ENCODE data around the gene MESP2. TPM values are rescaled to one million over a fixed set of nuclear protein-coding genes. Genes with fewer than 3 reads are reported as not detected.
A peak's percentile ranks its signal among the peaks of the same experiment; 100 is the strongest.

The MESP2 gene
- total RNA-seq, 1 experiment from 2014 or later = 0.28 TPM

- peaks cover 18% of the 10 kb centered on the region for H3K27me3 Mint-ChIP-seq (ENCODE audit: low read depth)
- no peak overlapping the region; a peak in 1 of 7 replicates for H3K27ac Mint-ChIP-seq
- peak; percentile 98 for TF ChIP-seq CTCF (conservative IDR thresholded peaks at IDR 0.05)
- no peak overlapping the region for H2BK12ac ChIP-seq (ENCODE audit: insufficient read length, low read depth, low read length)
- no peak overlapping the region for H3K14ac ChIP-seq (ENCODE audit: insufficient read depth, low read length)
- no peak overlapping the region for H3K56ac ChIP-seq (ENCODE audit: insufficient read length, low read depth, low read length)
- H3K23ac ChIP-seq (ENCODE audit: insufficient read length, low read depth, low read length) = no peak overlapping the region
- no peak overlapping the region for H4K91ac ChIP-seq (ENCODE audit: insufficient read length, low read depth, low read length)
- H3K4me3 Mint-ChIP-seq = no peak overlapping the region
- H2BK120ac ChIP-seq (ENCODE audit: low read depth, low read length, poor library complexity, severe bottlenecking) = no peak overlapping the region
- no peaks in the 10 kb centered on the region for H3K36me3 Mint-ChIP-seq (ENCODE audit: insufficient read depth in 1 of 3, low read depth in 3 of 3)
- WGBS (ENCODE audit: extremely low coverage, insufficient read length, low lambda C conversion rate) = no CpG with 5 or more reads among the region's 16 CpGs
- no peak overlapping the region for H2BK15ac ChIP-seq (ENCODE audit: low read depth, low read length)
- no peak overlapping the region for H3T11ph ChIP-seq (ENCODE audit: low read length)
- no peak overlapping the region for H3K27ac ChIP-seq (ENCODE audit: insufficient read length, low read depth, low read length)
- H3K27me3 ChIP-seq (ENCODE audit: insufficient read depth, low read length) = no peaks in the 10 kb centered on the region
- H2AFZ ChIP-seq (ENCODE audit: low read length) = no peak overlapping the region
- H3K9me3 ChIP-seq (ENCODE audit: control insufficient read depth, low read depth, low read length) = no peaks in the 10 kb centered on the region
- no peak overlapping the region for H2BK5ac ChIP-seq (ENCODE audit: insufficient read length, low read length)
- H3K4me1 ChIP-seq (ENCODE audit: insufficient read depth, low read length) = no peaks in the 10 kb centered on the region
- H4K20me1 ChIP-seq (ENCODE audit: control insufficient read depth, insufficient read depth, insufficient read length) = no peaks in the 10 kb centered on the region
- H3K9me3 Mint-ChIP-seq = no peaks in the 10 kb centered on the region; a peak in 1 of 5 replicates
- H2BK20ac ChIP-seq (ENCODE audit: low read depth, low read length, poor library complexity, severe bottlenecking) = no peak overlapping the region
- H3K23me2 ChIP-seq (ENCODE audit: insufficient read length, low read depth, low read length, poor library complexity, severe bottlenecking) = no peaks in the 10 kb centered on the region
- DNase-seq = peak; percentile 88
- H3K4ac ChIP-seq (ENCODE audit: low read depth, low read length) = no peak overlapping the region
- H3K79me1 ChIP-seq (ENCODE audit: insufficient read depth, low read depth, low read length, poor library complexity, severe bottlenecking) = no peaks in the 10 kb centered on the region
- H3K18ac ChIP-seq (ENCODE audit: insufficient read length, low read depth, low read length) = no peak overlapping the region
- no peaks in the 10 kb centered on the region for H3K79me2 ChIP-seq (ENCODE audit: insufficient read depth, low read length)
- no peak overlapping the region for H3K4me2 ChIP-seq (ENCODE audit: insufficient read depth, insufficient read length, low read length)
- H2AK5ac ChIP-seq (ENCODE audit: insufficient read length, low read length) = no peak overlapping the region
- H4K5ac ChIP-seq (ENCODE audit: insufficient read length, low read depth, low read length) = no peak overlapping the region
- H3K9ac ChIP-seq (ENCODE audit: extremely low read depth, insufficient read length, low read length) = no peak overlapping the region
- H3K4me1 Mint-ChIP-seq = peaks cover 10 to 13% of the 10 kb centered on the region in 2 experiments
- H4K8ac ChIP-seq (replicated peaks; ENCODE audit: insufficient read length, low read depth, low read length) = no peak overlapping the region
These were observed 15.7 kb upstream of the MESP2 start for GRCh38 chr15:89760303-89761008.
